ENCODE data around the gene ENGASE. TPM values are rescaled to one million over a fixed set of nuclear protein-coding genes. Genes with fewer than 3 reads are reported as not detected.

ENGASE gene
- total RNA-seq, 4 donors from 2014 or later = 29.9 to 64.8 (median 57.1) TPM

DNA sequence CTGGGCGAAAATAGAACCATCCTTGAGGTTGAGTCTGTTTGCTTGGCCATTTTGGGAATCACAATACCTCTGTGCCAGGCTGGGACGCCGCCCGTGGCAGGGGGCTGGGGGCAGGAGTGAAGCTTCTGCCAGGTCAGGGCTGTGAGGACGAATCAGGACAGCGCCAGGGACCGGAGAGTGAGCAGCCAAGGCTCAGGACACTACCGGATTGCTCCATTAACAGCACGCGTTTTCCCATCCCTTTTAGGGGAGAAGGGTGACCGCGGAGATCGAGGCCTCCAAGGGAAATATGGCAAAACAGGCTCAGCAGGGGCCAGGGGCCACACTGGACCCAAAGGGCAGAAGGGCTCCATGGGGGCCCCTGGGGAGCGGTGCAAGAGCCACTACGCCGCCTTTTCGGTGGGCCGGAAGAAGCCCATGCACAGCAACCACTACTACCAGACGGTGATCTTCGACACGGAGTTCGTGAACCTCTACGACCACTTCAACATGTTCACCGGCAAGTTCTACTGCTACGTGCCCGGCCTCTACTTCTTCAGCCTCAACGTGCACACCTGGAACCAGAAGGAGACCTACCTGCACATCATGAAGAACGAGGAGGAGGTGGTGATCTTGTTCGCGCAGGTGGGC lies 27.2 kb upstream of the ENGASE start:
- no peak for DNase-seq (ENCODE audit: low spot score in 2 of 2)
- no peaks in the 10 kb centered on the region for H3K9me3 ChIP-seq
- H3K27me3 ChIP-seq = no peaks in the 10 kb centered on the region
- no peak overlapping the region for H3K4me3 ChIP-seq
- TF ChIP-seq EP300 (IDR thresholded peaks at IDR 0.05) (no peak), POLR2A (IDR thresholded peaks at IDR 0.05) (no peak)
- TF ChIP-seq, protein P1, sequence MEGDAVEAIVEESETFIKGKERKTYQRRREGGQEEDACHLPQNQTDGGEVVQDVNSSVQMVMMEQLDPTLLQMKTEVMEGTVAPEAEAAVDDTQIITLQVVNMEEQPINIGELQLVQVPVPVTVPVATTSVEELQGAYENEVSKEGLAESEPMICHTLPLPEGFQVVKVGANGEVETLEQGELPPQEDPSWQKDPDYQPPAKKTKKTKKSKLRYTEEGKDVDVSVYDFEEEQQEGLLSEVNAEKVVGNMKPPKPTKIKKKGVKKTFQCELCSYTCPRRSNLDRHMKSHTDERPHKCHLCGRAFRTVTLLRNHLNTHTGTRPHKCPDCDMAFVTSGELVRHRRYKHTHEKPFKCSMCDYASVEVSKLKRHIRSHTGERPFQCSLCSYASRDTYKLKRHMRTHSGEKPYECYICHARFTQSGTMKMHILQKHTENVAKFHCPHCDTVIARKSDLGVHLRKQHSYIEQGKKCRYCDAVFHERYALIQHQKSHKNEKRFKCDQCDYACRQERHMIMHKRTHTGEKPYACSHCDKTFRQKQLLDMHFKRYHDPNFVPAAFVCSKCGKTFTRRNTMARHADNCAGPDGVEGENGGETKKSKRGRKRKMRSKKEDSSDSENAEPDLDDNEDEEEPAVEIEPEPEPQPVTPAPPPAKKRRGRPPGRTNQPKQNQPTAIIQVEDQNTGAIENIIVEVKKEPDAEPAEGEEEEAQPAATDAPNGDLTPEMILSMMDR (IDR thresholded peaks at IDR 0.05) = no peak
- peak overlapping the region in 2 of 4 donors; percentile 34 to 63 for H3K27ac ChIP-seq
- H3K36me3 ChIP-seq = peaks cover 0 to 6% (median 0%) of the 10 kb centered on the region in 3 donors
- peaks cover 0 to 35% (median 3%) of the 10 kb centered on the region in 4 donors for H3K4me1 ChIP-seq
- WGBS, 2 donors = 80 to 89% methylated on average over 30 of the region's 30 CpGs

DNA sequence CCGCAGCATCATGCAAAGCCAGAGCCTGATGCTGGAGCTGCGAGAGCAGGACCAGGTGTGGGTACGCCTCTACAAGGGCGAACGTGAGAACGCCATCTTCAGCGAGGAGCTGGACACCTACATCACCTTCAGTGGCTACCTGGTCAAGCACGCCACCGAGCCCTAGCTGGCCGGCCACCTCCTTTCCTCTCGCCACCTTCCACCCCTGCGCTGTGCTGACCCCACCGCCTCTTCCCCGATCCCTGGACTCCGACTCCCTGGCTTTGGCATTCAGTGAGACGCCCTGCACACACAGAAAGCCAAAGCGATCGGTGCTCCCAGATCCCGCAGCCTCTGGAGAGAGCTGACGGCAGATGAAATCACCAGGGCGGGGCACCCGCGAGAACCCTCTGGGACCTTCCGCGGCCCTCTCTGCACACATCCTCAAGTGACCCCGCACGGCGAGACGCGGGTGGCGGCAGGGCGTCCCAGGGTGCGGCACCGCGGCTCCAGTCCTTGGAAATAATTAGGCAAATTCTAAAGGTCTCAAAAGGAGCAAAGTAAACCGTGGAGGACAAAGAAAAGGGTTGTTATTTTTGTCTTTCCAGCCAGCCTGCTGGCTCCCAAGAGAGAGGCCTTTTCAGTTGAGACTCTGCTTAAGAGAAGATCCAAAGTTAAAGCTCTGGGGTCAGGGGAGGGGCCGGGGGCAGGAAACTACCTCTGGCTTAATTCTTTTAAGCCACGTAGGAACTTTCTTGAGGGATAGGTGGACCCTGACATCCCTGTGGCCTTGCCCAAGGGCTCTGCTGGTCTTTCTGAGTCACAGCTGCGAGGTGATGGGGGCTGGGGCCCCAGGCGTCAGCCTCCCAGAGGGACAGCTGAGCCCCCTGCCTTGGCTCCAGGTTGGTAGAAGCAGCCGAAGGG lies 26.4 kb upstream of the ENGASE start:
- H3K27ac ChIP-seq = peak overlapping the region in 1 of 4 donors; percentile 63
- 60 to 61% methylated on average over 41 of the region's 41 CpGs for WGBS, 2 donors
- H3K4me3 ChIP-seq = no peak overlapping the region
- peaks cover 0 to 32% (median 3%) of the 10 kb centered on the region in 4 donors for H3K4me1 ChIP-seq
- H3K27me3 ChIP-seq = no peaks in the 10 kb centered on the region
- DNase-seq (ENCODE audit: low spot score in 2 of 2) = no peak
- H3K36me3 ChIP-seq = peaks cover 0 to 6% (median 0%) of the 10 kb centered on the region in 3 donors
- H3K9me3 ChIP-seq = no peaks in the 10 kb centered on the region
- TF ChIP-seq POLR2A (IDR thresholded peaks at IDR 0.05) = no peak
- TF ChIP-seq, protein P1 (IDR thresholded peaks at IDR 0.05) = no peak
- TF ChIP-seq EP300 (IDR thresholded peaks at IDR 0.05) = no peak

DNA sequence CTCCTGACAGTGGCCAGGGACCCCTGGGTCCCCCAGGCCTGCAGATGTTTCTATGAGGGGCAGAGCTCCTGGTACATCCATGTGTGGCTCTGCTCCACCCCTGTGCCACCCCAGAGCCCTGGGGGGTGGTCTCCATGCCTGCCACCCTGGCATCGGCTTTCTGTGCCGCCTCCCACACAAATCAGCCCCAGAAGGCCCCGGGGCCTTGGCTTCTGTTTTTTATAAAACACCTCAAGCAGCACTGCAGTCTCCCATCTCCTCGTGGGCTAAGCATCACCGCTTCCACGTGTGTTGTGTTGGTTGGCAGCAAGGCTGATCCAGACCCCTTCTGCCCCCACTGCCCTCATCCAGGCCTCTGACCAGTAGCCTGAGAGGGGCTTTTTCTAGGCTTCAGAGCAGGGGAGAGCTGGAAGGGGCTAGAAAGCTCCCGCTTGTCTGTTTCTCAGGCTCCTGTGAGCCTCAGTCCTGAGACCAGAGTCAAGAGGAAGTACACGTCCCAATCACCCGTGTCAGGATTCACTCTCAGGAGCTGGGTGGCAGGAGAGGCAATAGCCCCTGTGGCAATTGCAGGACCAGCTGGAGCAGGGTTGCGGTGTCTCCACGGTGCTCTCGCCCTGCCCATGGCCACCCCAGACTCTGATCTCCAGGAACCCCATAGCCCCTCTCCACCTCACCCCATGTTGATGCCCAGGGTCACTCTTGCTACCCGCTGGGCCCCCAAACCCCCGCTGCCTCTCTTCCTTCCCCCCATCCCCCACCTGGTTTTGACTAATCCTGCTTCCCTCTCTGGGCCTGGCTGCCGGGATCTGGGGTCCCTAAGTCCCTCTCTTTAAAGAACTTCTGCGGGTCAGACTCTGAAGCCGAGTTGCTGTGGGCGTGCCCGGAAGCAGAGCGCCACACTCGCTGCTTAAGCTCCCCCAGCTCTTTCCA lies 25.5 kb upstream of the ENGASE start:
- no peak for TF ChIP-seq POLR2A (IDR thresholded peaks at IDR 0.05)
- TF ChIP-seq, protein P1 (IDR thresholded peaks at IDR 0.05) = no peak
- no peak for TF ChIP-seq EP300 (IDR thresholded peaks at IDR 0.05)
- Histone ChIP-seq H3K9me3 (peaks cover 0 to 4% (median 0%) of the 10 kb centered on the region in 4 donors), H3K27ac (no peak overlapping the region), H3K27me3 (no peaks in the 10 kb centered on the region), H3K4me1 (peaks cover 0 to 32% (median 3%) of the 10 kb centered on the region in 4 donors), H3K4me3 (no peak overlapping the region), H3K36me3 (peaks cover 0 to 6% (median 0%) of the 10 kb centered on the region in 3 donors)
- 82 to 84% methylated on average over 21 of the region's 21 CpGs for WGBS, 2 donors
- no peak for DNase-seq (ENCODE audit: low spot score in 2 of 2)

DNA sequence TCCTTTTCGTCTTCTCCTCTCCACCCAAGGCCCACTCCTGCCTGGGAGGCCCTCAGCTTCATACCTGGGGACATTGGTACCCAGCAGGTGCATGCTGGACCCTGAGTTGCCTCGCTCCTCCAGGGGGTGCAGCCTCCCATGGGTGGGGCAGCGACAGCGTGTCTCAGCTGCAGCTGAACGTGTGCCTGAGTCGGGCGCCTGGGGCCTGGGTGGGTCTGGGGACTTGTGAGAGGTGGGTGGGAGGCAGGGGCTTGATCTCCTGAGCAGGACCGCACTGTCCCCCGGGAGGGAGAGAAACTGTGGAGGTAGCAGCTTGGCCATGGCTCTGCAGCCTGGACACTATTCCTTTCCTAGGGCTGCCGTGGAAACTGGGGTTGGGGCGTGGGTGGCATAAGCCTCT lies 24.8 kb upstream of the ENGASE start:
- DNase-seq (ENCODE audit: low spot score in 2 of 2) = no peak
- TF ChIP-seq POLR2A (IDR thresholded peaks at IDR 0.05) (no peak), EP300 (IDR thresholded peaks at IDR 0.05) (no peak)
- TF ChIP-seq, protein P1 (IDR thresholded peaks at IDR 0.05) = no peak
- WGBS, 2 donors = 90 to 91% methylated on average over 8 to 11 of the region's 11 CpGs

More for the DNA sequence above, 24.8 kb upstream of the ENGASE start:
- Histone ChIP-seq H3K36me3 (peaks cover 0 to 6% (median 0%) of the 10 kb centered on the region in 3 donors), H3K9me3 (peaks cover 0 to 12% (median 0%) of the 10 kb centered on the region in 4 donors), H3K27me3 (no peaks in the 10 kb centered on the region), H3K27ac (no peak overlapping the region), H3K4me3 (no peak overlapping the region), H3K4me1 (peaks cover 0 to 32% (median 3%) of the 10 kb centered on the region in 4 donors)

All from tibial nerve (tissue), 4 donors.